Esophagus squamous epithelium (tissue), 4 donors: ENCODE measurements around the gene HSD17B13.

Experiments used
- CTCF ChIP-seq, 6 experiments: fragments of 450-650 bp in 4 of 6; fragments of 200-600 bp in 2 of 6; sonication (generic) in 2 of 6; IDR thresholded peaks; one replicate each; pipeline ENCODE4 v1.5.1; 2016 to 2019; ENCODE audit warnings: antibody characterized with exemption in 6 of 6, mild to moderate bottlenecking in 4 of 6, moderate library complexity in 4 of 6
- POLR2A ChIP-seq, 4 donors: fragments of 450-650 bp; IDR thresholded peaks; one replicate each; pipeline ENCODE4 v1.6.1; 2017; ENCODE audit warnings: antibody characterized with exemption in 4 of 4, mild to moderate bottlenecking in 4 of 4, moderate library complexity in 3 of 4

- TF ChIP-seq CTCF (IDR thresholded peaks at IDR 0.05) = no peak
- no peak for TF ChIP-seq POLR2A (IDR thresholded peaks at IDR 0.05)
These were observed 5.2 kb downstream of the HSD17B13 start for GRCh38 chr4:87317527-87317926.
